ENCODE results near the gene GABRB3.
A peak's percentile ranks its signal among the peaks of the same experiment; 100 is the strongest.

Gene GABRB3

GRCh38 chr15:26772154-26773066 is at the start of gene GABRB3:
GABRB3 (minus strand) TSS chr15:26773066.
- DNase-seq: no peak

DNA sequence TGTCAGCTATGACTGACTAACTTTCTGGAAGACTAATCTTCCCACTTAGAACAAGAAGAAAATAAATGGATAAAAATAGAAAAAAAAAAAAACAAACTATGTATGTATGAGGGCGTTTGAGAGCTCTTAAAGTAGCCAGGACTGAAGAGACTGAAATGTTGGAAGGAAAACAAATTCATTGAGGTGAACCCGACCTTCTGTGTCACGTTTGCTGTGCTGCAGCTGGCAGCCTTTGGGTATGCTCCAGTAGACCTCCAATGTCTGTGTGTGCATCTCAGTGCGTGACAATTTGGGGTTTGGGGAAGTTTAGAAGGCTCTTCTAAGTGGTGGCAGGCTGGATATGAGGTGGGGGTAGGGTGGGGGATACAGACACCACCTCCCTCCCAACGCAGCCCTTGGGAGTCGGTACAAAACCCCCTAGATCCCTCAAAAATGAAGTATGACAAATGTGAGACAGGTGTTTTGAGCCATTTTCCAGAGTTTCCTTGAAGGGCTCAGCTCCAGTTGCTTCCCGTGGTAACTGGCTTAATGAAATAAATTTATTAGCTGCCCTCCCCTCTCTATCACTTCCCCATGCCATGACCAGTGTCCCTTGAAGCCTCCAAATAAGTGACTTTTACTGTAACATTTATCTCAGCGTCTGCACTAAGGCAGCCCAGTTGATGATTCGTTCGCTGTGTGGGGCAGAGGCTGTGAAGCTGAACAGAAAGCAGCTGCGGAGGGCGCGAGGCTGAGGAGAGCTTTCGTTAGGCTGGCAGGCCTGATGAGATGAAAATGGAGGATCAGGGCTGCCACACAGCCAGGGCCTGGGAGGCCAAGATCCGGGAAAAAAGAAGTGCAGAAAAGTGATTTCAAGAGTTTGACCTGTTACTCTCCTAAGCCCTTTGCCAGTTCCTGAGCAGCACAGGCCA is 34.9 kb upstream of the GABRB3 start:
- DNase-seq: no peak

GRCh38 chr15:26806574-26806973 is 33.7 kb upstream of the GABRB3 start:
- DNase-seq: no peak

GRCh38 chr15:26806151-26806550 is 33.3 kb upstream of the GABRB3 start:
- DNase-seq: no peak

GRCh38 chr15:26805470-26805869 is 32.6 kb upstream of the GABRB3 start:
- no peak for DNase-seq

DNA sequence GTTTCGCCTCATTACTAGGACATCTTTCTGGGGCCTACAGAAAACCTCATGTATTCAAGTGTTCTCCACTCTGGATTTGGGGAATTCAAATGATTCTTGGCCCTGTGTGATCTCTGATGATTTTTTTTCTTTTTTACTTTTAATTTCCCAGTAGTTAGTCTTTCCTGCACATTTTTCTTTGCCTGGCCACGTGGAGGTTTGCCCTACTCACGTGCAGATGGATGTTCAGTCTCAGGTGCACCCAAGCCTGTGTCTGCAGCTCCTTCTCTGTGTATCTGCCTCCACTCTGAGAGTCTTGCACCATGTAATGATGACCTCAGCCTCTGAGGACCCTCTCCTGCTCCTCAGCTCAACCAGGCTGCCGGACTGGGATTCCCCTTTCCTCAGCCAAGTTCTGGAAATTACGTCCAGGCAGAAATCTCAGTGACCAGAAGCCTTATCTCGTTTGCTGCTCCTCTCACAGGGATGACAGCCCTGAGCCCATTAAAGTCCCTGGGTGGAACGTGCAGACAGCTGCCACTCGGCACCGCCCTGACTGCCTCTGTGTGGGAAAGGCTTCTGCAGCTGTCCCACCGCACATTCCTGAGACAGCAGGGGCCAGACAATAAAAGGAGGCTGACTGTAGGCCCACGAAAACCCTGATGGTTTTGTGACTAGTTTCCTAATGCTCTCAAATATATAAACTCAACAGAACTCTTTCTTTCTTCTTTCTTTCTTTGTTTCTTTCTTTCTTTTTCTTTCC is 31.4 kb upstream of the GABRB3 start:
- no peak for DNase-seq

GRCh38 chr15:26790118-26790517 is 17.3 kb upstream of the GABRB3 start:
- no peak for DNase-seq

GRCh38 chr15:26781816-26782215 is 8.9 kb upstream of the GABRB3 start:
- no peak for DNase-seq

DNA sequence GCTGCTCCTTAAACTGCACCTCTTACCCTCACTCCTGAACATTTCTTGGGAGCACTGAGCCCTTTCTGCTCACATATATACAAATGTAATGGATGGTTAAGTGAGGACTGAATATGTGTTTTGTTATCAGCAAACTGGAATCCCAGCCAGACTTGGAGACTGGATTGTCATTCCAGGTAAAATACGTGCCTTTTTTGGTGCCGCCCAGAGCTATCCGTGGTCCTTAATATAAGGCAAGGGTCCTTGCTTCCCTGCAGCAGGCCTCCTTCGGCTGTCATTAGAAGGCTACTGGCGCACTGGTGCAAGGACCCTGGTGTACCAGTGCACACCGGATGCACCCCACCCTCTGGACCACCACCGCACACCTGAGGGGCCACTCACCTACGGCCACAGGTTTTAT is 1.1 kb upstream of the GABRB3 start:
- DNase-seq: no peak

GRCh38 chr15:26773067-26773877 is 406 bp upstream of the GABRB3 start:
- peak in 1 of 2 donors; percentile 20 for DNase-seq

DNA sequence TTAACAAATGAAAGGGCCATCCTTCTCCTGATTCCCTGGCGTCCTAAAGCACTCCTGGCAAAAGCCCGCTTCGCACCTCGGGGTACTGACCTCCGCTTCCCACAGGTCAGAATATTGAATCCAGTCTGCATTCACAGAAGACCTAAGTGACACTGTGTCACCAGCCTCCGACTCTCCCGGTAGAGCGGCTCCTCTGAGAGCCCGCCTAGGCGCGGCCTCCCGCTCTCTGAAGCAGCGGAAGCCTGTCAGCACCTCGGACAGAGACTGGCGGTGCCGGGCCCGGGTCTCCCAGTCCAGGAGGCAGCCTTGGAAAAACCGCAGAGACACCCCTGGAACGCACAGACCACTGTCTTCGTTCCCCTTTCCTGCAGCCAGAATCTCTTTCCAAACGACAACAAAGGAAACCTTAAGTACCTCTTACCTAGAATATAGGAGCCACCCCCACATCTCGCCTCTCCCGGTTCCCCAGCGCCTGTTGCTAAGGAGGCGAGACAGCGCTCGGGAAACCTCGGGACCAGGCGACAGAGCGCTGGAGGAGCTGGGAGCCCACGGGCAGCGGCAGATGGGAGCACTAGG is 1.2 kb downstream of the GABRB3 start:
- no peak for DNase-seq

- DNase-seq: no peak
Measured at GRCh38 chr15:26771168-26771567, 1.7 kb downstream of the GABRB3 start.

- DNase-seq: no peak
Measured at GRCh38 chr15:26767169-26767670, 5.6 kb downstream of the GABRB3 start.

DNA sequence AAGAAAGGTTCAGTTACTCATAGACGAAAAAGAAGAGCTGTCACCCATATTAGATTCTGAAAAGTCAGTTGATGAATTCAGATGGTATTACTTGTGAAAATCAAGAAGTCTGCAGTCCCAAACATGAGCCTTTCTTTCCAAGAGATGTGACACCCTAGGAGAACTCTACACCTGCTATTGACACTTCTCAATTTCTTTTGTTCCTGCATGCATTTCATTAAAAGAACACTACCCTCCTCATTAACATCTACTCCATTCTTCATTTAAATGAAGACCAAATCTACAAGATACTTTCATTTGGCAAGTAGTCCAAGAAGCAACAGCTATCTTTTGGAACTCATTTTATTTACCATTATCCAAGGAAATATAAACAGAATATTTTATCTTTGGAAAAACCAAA is 6.6 kb downstream of the GABRB3 start:
- no peak for DNase-seq

GRCh38 chr15:26759986-26760385 is 12.9 kb downstream of the GABRB3 start:
- no peak for DNase-seq

DNA sequence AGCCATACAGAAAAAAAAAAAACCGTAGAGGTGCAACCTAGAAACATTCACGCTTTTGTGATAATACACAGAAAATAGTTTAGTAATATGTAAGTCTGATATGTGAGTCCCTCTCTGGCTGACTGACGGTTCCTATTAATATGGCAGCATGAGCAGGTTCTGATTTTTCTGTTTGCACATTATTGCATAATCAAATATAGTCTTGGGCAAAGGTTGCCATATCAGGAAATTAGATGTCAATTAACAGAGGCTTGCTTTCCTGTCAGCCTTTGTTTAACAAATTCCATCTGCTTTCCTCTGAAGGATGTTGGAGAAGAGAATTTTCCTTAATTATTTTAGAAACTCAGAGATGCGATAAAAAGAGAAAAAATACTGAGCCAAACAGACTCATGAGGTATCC is 14.8 kb downstream of the GABRB3 start:
- DNase-seq: no peak

- DNase-seq: no peak
Measured at GRCh38 chr15:26757141-26757540, 15.7 kb downstream of the GABRB3 start.

GRCh38 chr15:26744894-26745293 is 28.0 kb downstream of the GABRB3 start:
- no peak for DNase-seq

GRCh38 chr15:26739791-26740190 is 33.1 kb downstream of the GABRB3 start:
- DNase-seq: no peak

DNA sequence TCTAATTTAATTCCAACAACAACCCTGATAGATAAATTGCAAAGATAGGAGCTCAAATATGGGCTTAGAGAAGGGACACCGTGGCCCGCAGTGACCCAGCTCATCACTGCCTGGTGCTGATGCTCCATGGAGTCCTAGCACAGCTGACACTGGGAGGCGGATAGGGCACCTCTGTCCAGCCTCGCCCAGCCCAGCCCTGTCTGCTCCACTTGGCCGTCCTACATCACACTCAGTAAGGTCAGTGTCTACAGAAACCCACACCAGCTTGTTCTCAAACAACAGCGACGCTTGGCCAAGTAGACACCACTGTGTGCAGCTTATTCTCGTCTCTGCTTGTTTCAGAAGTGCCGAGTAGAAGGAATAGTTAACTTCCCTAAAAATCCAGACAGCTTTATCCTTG is 33.9 kb downstream of the GABRB3 start:
- DNase-seq: no peak

DNA sequence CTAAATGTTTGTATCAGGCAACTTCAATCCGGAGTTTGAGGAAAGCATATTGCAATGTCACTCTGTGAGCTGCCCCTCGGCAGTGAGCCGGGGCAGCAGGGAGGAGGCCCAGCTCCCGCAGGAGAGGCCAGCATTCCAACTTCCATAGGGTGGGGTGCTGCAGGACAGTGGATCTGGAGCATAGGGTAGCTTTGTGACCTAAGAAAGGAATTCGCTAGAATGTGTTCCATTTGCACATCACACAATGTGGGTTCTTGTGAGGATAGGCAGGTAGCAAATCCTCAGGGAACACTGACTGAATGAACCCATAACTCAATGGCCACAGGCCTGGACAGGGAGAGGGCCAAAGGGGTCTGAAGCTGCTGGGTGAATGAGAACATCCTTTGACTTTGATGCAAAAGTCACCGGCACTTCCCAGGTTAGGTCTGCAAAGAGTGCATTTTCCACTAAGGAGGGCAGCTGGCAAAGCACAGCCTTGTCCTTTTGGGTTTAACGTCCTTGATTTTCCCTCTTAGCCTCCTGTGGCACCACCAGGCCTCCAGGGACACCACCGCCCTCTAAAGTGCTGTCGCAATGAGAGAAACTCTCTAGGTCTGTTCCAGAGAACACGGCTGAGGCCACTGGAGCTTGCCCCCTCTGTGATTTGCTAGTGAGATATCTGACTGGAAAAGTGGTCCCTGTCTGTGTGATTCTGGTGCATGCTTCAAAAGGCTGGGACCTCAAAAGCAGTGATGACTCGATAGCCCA is 36.2 kb downstream of the GABRB3 start:
- DNase-seq: no peak

Measured in stimulated activated CD4-positive, alpha-beta T cell treated with anti-CD3 and anti-CD28 coated beads, Interleukin-2, amount 100 ng/mL, for 24 hours (primary cell).